Inferior parietal cortex (tissue), 1 donor: ENCODE data around the gene CYSRT1.
"Not testable (repeated sequence)": the region's sequence is repeated elsewhere in the genome, so short reads cannot be mapped to it uniquely, and the experiment has no call there.

Source experiments
- DNase-seq: peaks from one replicate; pipeline ENCODE4 v3.0.0-alpha.2; 2016; ENCODE audit errors: extremely low spot score

CYSRT1 gene

DNA sequence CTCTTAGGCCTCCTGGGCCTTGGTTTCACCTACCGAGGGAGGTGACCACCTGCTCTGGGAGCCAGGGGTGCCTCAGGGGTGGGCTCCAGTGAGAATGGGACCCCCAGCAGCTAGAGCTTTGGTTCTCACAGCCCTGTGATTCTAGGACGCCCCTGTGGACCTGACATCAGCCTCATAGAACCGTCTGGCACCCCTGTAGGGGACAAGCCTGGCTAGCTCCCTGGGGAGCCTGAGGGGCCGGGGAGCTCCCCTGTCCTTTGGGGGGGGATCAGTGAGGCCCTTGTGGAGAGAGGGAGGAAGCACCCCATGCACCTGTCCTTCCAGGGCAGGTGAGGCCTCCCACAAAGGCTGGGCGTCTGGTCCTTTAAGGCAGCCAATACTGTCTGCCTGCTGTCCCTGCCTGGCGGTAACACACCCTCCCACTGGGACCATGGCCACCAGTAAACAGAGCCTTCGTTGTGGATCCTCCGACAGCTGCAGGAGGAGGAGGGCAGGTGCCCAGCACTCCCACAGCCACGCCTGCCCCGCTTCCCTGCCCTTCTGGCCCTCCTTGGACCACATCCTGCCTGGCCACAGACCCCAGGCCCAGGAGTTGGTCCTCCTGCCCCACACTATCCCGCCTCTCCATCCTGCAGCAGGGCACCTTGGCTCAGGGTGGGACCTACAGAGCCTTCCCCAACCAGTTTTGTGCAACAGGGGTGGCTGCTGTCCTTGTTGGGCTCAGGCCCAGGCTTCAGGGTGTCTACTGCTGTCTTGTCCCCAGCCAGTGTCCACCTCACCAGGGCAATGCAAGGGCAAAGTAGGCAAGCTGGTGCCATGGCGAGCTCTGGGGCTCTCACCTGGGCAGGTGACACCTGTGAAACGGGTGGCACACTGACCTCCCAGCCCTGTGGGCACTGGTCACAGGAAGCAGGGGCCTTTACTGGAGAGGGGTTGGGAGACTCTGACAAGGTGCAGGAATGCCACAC, 13.1 kb downstream of the CYSRT1 start:
- peak; percentile 58 for DNase-seq

DNA sequence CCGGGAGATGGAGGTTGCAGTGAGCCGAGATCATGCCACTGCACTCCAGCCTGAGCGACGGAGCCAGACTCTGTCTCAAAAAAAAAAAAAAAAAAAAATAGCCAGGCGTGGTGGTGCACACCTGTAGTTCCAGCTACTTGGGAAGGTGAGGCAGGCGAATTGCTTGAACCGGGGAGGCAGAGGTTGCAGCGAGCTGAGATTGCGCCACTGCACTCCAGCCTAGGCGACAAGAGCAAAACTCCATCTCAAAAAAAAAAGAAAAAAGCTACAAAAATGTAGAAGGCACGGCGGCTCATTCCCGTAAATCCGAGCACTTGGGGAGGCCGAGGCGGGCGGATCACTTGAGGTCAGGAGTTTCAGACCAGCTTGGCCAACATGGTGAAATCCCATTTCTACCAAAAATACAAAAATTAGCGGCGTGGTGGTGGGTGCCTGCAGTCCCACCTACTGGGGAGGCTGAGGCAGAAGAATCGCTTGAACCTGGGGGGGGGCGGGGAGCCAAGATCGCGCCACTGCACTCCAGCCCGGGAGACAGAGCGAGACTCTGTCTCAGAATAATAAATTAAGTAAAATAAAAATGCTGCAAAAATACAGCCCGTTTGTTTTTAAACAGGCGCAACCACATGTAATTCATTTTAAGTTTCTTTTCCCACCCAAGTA, 14.7 kb downstream of the CYSRT1 start:
- DNase-seq = not testable (repeated sequence)

DNA sequence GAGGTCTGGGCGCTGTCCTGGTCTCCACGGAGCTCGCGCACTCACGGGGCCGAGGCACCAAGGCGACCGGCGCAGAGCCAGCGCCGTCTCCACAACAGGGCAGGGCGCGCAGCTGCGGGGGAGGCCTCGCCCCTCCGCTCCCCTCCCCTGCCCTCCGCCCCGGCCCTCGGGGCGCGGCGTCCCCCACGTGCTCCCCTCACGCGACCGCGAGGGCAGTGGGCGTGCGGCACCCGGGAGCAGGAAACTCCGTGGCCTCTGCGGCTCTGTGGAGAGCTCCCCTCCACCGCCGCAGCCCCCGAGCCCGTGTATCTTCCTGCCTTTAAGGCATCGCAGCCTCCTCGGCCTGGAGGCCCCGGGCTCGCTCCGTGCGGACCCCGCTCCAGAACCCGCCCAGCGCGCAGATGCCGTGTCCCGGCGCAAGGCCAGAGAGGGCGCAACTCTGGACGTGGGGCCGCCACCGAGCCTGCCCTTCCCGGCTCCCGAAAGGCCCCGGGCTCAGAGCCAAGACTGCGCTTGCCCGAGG, 15.4 kb downstream of the CYSRT1 start:
- DNase-seq = peak; percentile 64

DNA sequence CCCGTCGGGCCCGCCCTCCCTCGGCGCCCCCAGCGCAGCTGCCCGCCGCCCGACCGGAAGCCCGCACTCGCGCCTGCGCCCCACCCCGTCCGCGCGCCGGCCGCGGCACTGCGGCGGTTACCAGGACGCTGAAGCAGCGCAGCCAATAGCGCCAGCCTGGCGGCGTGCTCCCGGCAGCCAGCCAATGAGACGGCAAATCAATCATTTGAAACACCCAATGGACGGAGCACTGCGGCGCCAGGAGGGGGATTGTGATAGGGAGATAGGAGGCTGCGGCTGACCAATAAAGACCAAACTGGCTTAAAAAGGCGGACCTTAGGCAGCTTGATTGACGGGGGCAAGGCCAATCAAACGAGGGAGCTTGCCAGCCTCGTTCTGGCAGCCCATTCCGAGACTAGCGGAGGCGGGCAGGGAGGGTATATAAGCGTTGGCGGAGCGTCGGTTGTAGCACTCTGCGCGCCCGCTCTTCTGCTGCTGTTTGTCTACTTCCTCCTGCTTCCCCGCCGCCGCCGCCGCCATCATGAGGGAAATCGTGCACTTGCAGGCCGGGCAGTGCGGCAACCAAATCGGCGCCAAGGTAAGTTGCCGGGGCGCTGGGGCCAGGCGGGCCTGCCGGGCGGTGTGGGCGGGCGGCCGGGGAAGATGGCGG, 16.0 kb downstream of the CYSRT1 start, which contains the start of gene TUBB4B:
TSS of gene TUBB4B (plus strand) at position 447 of the 649 bp plus-strand sequence. CDS start at position 521, 74 bp downstream.
- peak; percentile 100 for DNase-seq

DNA sequence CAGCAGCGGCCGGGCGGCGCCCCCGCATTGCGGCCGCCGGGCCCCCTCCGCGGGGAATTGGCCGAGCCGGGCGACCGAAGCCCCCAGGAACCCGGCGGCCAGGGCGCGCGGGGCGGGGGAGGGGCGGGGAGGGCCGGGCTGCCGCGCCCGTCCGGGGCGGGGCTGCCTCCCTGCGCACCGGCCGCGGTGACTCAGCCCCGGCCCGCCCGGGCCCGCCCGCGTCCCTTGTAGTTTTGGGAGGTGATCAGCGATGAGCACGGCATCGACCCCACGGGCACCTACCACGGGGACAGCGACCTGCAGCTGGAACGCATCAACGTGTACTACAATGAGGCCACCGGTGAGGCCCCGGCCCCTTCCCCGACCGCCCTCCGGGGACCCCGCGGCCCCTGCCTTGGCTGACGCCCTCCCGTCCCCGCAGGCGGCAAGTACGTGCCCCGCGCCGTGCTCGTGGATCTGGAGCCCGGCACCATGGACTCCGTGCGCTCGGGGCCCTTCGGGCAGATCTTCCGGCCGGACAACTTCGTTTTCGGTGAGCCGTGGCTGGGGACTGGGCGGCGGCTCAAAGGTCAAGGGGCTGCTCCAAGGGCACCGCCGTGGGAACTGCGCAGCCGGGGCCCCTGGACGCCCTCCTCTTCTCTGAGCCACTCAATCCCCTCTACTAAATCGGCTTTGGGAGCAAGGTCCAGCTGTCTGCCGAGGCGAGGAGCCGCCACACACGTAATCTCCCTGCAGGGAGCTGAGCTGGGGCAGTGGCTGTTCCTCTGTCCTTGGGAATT, 16.7 kb downstream of the CYSRT1 start:
- no peak for DNase-seq

DNA sequence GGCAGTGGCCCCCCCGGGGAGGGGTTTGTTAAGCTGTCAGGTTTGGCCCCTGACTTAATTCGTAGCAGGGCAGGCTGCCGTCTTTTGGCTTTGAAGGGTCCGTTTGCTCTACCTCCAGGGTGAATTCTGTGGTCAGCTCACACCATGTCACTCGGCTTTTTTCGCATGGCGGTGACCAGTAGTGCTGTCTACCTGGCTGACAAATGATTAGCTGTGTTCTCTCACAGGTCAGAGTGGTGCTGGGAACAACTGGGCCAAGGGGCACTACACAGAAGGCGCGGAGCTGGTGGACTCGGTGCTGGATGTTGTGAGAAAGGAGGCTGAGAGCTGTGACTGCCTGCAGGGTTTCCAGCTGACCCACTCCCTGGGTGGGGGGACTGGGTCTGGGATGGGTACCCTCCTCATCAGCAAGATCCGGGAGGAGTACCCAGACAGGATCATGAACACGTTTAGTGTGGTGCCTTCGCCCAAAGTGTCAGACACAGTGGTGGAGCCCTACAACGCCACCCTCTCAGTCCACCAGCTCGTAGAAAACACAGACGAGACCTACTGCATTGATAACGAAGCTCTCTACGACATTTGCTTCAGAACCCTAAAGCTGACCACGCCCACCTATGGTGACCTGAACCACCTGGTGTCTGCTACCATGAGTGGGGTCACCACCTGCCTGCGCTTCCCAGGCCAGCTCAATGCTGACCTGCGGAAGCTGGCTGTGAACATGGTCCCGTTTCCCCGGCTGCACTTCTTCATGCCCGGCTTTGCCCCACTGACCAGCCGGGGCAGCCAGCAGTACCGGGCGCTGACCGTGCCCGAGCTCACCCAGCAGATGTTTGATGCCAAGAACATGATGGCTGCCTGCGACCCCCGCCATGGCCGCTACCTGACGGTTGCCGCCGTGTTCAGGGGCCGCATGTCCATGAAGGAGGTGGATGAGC, 17.6 kb downstream of the CYSRT1 start:
- no peak for DNase-seq

DNA sequence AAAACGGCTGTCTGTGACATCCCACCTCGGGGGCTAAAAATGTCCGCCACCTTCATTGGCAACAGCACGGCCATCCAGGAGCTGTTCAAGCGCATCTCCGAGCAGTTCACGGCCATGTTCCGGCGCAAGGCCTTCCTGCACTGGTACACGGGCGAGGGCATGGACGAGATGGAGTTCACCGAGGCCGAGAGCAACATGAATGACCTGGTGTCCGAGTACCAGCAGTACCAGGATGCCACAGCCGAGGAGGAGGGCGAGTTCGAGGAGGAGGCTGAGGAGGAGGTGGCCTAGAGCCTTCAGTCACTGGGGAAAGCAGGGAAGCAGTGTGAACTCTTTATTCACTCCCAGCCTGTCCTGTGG, 18.3 kb downstream of the CYSRT1 start:
- DNase-seq = not testable (repeated sequence)

DNA sequence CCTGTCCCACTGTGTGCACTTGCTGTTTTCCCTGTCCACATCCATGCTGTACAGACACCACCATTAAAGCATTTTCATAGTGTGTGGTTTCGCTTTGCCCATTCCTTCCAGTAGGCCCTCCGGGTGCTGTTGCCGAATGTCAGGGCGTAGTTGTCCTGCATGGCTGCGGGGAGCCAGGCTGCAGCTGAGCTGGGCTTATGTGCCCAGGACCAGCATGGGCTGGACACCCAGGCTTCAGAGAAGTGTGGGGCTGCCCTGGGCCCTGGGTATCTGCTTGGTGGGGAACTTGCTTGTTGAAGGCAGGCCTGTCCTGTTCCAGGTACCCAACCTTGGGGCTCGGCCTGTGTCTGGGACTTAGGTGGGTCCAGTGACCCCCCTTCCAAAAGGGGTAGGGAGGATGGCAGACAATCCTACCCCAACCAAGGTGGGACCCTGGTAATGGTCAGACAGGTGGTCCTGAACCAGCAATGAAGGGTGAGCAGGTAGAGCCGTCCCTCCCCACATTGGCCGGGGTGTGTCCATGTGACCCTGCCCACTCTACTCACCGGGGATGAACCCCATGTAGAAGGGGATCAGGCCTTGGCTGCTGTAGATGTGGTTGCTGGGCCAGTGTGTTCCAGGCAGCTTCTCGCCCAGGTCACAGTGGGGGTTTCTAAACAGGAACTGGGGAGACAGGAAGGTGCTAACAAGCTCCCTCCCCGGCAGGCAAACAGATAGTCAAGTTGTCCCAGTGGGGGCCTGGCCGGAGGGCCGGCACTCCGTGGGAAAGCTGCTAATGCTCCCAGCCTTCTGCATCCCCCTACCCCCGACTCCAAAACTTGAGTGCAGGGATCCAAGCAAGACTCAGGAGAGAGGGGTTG, 18.9 kb downstream of the CYSRT1 start:
- DNase-seq = no peak

DNA sequence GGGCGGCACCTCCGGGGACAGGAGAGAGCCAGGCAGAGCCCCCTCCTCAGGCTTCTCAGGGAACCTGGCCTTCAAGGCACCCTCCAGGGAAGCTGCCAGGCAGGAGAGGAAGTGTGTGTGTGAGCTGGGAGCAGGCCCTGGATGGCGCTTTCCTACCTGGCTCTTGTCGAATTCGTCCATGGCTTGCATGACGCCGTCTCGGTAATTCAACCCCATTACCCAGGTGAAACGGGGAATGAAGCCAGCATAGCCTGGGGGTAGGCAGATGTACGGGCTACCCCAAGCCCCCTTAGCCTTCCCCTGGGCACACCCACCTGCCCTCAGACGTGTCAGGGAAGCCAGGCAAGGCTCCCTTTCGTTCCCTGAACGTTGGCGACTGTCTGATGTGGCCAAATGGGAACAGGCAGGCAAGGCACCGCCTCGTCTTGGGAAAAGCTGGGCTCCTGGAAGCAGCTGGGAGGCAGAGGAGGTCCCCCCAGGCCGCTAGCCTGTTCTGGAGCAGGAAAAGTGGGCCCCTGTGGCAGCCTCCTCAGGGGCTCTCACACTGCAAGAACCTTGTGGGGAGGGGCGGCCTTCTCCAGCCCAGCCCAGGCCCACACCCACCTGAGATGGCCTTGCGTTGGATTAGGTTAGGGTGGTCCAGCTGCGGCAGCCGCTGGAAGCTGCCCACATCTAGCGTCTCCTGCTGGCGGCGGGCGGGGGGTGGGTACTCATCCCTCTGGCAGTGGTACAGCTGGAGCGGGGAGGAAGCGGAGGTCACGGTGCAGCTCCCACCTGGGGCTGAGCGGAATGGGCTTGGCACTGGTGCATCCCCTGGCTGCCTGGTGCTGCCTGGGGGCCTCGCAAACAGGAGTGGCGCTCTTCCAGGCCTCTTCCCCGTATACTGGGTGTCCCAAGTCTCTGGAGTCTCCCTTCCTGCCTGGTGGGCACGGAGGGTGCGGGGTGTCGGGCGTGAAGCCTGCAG, 19.8 kb downstream of the CYSRT1 start:
- DNase-seq = no peak

DNA sequence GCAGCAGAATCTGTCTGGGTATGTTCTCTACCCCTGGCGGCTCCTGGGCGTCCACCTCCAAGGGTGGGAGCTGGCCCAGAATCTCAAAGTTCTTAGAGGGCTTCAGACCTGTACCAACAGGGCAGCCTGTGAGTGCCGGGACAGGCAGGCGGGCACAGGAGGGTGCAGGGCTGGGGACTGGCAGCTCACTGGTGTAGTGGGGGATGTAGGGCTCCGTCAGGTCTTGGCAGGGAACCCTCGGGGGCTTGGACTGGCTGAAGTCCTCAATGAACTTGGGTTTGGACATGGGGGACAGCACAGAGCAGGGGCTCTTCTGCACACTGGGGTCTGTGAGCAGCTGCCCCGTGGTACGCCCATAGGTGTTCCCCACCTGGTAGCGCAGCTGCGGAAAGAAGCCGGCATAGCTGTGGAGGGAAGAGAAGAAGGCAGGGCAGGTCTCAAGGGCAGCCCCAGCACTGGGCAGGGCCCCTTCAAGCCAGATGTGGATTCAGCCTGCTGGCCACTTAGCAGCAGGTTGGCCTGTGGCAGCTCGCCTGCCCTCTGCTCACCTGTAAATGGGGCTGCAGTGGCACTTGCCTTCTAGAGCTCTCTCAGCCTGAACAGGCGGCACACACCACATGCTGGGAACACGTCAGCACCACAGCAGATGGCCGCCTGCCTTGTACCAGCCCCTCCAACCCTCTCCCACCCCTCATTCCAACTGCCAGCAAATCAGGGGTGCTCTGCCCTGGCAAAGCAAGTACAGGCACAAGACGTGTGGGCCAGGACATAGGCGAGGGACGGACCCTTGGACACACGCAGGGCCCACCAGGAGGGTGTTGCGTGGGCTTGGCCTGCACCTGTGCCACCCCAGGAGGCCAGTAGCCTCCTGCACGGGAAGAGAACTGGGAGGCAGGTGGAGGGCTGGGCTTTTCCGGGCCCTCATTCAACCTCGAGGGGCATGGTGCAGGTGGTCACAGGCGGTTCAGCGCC, 20.8 kb downstream of the CYSRT1 start:
- no peak for DNase-seq

DNA sequence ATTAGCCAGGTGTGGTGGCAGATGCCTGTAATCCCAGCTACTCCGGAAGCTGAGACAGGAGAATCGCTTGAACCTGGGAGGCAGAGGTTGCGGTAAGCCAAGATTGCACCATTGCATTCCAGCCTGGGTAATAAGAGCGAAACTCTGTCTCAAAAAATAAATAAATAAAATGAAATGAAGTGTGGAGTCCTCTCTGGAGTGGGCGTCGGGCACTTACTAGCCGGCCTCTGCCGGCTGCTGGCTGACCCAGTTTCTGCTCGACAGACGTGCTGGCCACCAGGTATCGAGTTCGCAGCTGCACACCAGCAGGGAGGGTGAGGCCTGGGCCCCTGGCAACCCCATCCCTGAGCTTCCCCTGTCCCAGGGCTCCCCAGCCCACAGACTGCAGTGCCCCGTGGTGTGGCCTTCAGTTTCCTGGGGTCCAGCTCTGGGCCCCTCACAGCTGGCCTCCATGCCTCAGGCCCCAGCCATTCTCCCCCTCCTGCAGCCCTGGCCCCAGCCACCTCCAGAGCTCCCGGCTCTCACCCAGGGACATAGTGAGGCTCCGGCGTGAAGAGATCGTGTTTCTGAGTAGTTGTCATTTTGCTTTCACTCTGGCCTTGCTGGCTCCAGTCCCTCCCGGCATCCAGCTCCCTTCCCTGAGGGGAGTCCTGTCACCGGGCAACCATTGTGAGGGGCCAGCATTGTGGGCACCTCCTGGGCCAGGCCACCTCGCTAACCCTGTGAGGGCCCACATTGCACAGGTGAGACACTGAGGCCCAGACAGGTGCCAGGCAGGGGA, 22.4 kb downstream of the CYSRT1 start:
- DNase-seq = no peak

DNA sequence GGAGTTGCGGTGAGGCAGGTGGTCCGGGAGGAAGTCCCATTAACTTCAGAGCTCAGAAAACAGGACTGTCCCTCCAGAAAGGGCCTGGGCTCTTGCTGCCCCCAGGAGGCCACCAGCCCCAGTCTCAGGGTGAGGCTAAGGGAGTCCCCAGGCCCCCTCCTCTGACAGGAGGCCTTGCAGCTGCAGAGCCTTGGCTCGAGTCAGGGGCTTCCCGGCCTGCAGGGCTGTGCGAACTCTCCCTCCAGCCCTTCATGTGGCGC, 22.9 kb downstream of the CYSRT1 start:
- DNase-seq = no peak

DNA sequence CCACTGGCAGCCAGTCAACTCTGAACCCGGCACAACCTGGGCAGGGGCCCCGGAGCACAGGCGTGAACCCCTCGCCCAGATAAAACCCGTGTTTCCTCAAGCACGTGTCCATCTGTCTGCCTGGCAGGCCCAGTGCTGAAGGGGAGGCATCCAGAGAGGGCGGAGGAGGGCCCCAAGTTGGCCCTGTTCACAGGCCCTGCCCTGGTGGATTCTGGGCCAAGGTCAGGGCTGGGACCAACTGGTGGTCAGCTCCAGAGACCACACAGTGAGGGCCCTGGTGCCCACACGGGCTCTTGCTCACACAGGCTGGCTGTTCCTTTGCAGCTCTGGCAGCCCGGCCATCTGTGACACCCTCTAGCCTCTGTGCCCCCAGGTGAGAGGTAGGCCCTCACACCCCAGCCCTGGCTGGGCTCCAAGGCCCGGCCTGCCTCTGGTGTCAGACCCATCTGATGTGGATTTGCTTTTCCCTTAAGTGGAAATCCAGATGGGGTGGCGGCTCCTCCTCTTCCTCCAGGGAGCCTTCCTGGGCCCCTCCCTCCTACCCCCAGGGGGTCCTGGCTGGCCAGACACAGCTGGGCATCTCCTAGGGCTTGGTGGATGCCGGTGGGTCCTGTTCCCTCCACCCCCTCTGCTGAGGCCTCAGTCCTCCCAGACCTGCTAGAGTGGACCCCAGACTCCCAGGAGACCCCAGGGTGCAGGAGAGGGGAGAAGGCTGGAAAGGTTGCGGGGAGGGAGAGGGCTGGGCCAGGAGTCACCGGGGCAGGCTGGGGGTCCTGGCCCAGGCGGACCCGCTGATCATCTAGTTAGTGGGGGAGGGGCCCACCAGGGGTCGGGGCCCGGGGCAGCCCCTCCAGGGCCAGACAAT, 25.6 kb downstream of the CYSRT1 start:
- no peak for DNase-seq

DNA sequence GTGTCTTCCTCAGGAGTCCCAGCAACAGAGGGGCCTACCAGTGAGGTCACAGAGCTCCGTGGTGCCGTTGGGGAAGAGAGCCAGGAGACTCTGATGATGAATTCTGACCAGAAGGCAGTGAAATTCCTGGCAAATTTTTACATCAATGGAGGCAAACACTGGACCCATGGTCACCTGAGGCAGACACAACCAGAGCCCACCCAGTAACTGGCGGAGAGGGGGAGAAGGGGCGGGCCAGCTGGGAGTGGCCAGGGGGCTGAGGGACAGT, 26.2 kb downstream of the CYSRT1 start, which contains the start of gene STPG3:
TSS of gene STPG3 (plus strand) at position 93 of the 268 bp plus-strand sequence. CDS start at position 94, 1 bp downstream.
- no peak for DNase-seq

DNA sequence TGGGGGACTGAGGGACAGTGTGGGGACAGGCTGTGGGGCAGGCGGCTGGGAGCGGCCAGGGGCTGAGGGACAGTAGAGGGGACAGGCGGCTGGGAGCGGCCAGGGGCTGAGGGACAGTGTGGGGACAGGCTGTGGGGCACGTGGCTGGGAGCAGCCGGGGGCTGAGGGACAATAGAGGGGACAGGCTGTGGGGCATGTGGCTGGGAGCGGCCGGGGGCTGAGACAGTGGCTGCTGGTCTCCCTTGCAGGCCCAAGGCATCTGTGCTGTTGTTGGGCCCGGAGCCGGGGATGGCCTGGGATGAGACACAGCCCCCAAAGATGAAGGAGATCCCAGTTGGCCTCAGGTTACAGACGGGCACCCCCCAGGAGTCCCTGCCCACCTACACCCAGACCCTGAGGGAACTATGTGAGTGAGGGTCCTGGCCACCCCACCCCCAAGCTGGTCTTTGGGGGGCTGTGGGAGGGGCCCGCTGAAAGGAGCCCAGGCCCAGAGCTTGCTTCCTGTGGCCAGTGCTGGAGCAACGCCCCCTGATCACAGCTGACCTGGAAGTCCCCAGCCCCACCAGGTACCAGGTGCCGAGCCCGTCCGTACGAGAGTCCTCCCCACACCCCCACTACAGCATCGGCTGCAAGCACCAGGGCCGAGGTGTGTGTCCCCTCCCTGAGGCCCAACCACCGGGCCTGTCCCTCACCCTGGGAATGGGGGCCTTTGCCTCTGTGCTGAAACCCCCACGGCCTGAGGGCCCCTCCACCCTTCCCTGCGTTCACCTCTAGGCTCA, 26.7 kb downstream of the CYSRT1 start:
- no peak for DNase-seq
